Panc1 (cell line): ENCODE data around the gene NCK2. TPM values are rescaled to one million over a fixed set of nuclear protein-coding genes. Genes with fewer than 3 reads are reported as not detected.

Experiments used
- ATAC-seq: fragments of 200-7000 bp; cut with Tn5 transposase; 2 replicates; pipeline ENCODE4 v1.9.1; 2020; ENCODE audit warnings: mild to moderate bottlenecking, moderate library complexity
- BruUV-seq: library from RNA; stranded (reverse); fragments of 400-500 nt; replicated peaks from 2 replicates; lab custom pipeline; 2021; lab: Mats Ljungman, UMichigan
- CTCF ChIA-PET: fragments of 300-600 bp; sonication (Branson Sonifier 250); formaldehyde crosslinking; loops from one replicate; lab custom pipeline; 2022; ENCODE audit warnings: antibody characterized with exemption; lab: Charles Lee
- POLR2A ChIA-PET: fragments of 300-600 bp; sonication (Branson Sonifier 250); formaldehyde crosslinking; loops from one replicate; lab custom pipeline; 2022; ENCODE audit warnings: antibody characterized with exemption; lab: Charles Lee
- DNase-seq: peaks from one replicate; pipeline ENCODE4 v3.0.0-alpha.2; 2010; ENCODE audit warnings: low read depth, low spot score
- H3K27ac ChIP-seq: 2 replicates; pipeline ENCODE4 v1.5.1; 2011; ENCODE audit warnings: mild to moderate bottlenecking, low read length, inconsistent platforms
- H3K27me3 ChIP-seq: fragments of 200-500 bp; sonication (Bioruptor generic); 2 replicates; pipeline ENCODE4 v1.6.0; 2014; ENCODE audit warnings: low read length, inconsistent platforms; ENCODE audit not compliant: control insufficient read depth, insufficient read depth
- H3K36me3 ChIP-seq: fragments of 200-500 bp; sonication (Bioruptor generic); 2 replicates; pipeline ENCODE4 v1.5.1; 2014; ENCODE audit warnings: inconsistent platforms, mild to moderate bottlenecking, low read length, moderate library complexity; ENCODE audit not compliant: control insufficient read depth, insufficient read depth
- H3K4me1 ChIP-seq: 2 replicates; pipeline ENCODE4 v1.5.1; 2011; ENCODE audit warnings: inconsistent platforms, mild to moderate bottlenecking, low read length, moderate library complexity; ENCODE audit not compliant: control insufficient read depth, insufficient read depth
- H3K4me3 ChIP-seq, 2 experiments: 2 replicates each; pipeline ENCODE4 v1.5.1; 2011 to 2012; ENCODE audit warnings: low read depth in 2 of 2, low read length in 2 of 2, mild to moderate bottlenecking in 2 of 2, inconsistent platforms in 1 of 2, moderate library complexity in 1 of 2
- H3K9me3 ChIP-seq: fragments of 200-500 bp; sonication (Bioruptor generic); 2 replicates; pipeline ENCODE4 v1.5.1; 2014; ENCODE audit warnings: low read depth, mild to moderate bottlenecking, inconsistent platforms, low read length, moderate library complexity; ENCODE audit not compliant: control insufficient read depth, insufficient read depth
- POLR2AphosphoS5 ChIP-seq: IDR thresholded peaks from 2 replicates; pipeline ENCODE4 v1.6.1; 2012; ENCODE audit warnings: mild to moderate bottlenecking, low read depth, low read length, moderate library complexity
- SIN3A ChIP-seq: IDR thresholded peaks from 2 replicates; pipeline ENCODE4 v1.6.1; 2012; ENCODE audit warnings: low read depth, mild to moderate bottlenecking, low read length, moderate library complexity, borderline replicate concordance; ENCODE audit not compliant: insufficient read depth
- TCF7L2 ChIP-seq: IDR thresholded peaks from 2 replicates; pipeline ENCODE4 v1.6.1; 2011; ENCODE audit warnings: mild to moderate bottlenecking, low read depth, low read length, inconsistent platforms
- in situ Hi-C: cut with HindIII; loops from 2 replicates; pipeline ENCODE4 v1.10.0; 2016; ENCODE audit warnings: low sequenced_read_pairs, low pct_unique_long_range_greater_than_20kb
- intact Hi-C: fragments of 100-400 bp; cut with micrococcal nuclease; formaldehyde crosslinking; loops from one replicate; pipeline ENCODE4 v1.10.0; 2022; ENCODE audit not compliant: unreplicated experiment
- total RNA-seq: library from RNA; stranded (reverse); gene quantifications from one replicate; pipeline ENCODE4 v1.2.1, GENCODE V29; 2021; ENCODE audit not compliant: unreplicated experiment
- TF ChIP-seq, protein P1 (sequence below), 2 experiments: IDR thresholded peaks; 2 replicates each; pipeline ENCODE4 v1.6.1; 2011 to 2012; ENCODE audit warnings: low read depth in 2 of 2, control low read depth in 1 of 2, low read length in 1 of 2, mild to moderate bottlenecking in 1 of 2, moderate library complexity in 1 of 2; ENCODE audit not compliant: insufficient read depth in 1 of 2
- TF ChIP-seq, protein P2 (sequence below): fragments of 450-650 bp; IDR thresholded peaks from 2 replicates; pipeline ENCODE4 v1.5.1; 2017; ENCODE audit warnings: mild to moderate bottlenecking

The NCK2 gene
- total RNA-seq, 1 experiment from 2014 or later = 60.7 TPM

DNA sequence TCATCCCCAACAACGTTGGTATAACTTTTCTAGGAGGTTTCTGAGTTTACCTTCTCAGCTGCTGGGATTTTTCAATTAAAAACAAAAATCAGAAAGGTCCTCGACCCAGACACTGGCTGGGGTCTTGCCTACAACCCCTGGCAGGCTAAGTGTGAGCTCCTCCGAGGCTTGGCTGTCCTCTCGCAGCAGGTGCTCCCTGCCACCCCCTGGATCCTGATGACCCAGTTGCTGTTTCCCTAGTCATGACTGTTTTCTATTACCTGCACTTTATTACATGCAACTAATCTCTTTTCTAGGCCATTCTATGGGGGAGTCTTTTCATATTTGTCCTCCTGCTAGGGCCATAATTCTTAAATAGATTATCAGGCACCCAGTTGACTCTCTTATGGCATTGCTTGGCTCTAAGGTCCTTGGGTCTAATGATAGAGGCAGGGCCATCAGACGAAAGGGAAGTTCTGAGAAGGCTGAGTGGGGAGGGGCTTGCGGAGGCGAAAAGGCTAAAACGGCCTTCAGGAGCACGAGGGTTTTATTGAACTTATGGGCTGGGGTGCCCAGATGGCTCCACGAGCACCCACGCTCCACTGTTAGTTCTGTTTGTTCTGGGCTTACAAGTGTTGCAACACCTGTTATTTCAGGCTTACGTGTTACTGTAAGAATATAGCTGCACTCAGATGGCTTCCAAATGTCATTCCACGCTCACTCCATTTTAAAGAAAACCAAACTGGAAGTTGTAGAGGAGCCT lies 166.0 kb downstream of the NCK2 start:
- intact Hi-C loops = no loop called here
- Histone ChIP-seq H3K4me3 (no peak overlapping the region), H3K27me3 (no peaks in the 10 kb centered on the region), H3K27ac (no peak overlapping the region), H3K4me1 (no peaks in the 10 kb centered on the region), H3K36me3 (no peaks in the 10 kb centered on the region), H3K9me3 (no peaks in the 10 kb centered on the region)
- BruUV-seq = no TSS peak
- ChIA-PET CTCF (no interaction called here), POLR2A (no interaction called here)
- no peak for DNase-seq
- TF ChIP-seq POLR2AphosphoS5 = no peak
- no peak for TF ChIP-seq SIN3A
- no peak for TF ChIP-seq TCF7L2
- ATAC-seq = no peak
- in situ Hi-C loops = no loop called here

DNA sequence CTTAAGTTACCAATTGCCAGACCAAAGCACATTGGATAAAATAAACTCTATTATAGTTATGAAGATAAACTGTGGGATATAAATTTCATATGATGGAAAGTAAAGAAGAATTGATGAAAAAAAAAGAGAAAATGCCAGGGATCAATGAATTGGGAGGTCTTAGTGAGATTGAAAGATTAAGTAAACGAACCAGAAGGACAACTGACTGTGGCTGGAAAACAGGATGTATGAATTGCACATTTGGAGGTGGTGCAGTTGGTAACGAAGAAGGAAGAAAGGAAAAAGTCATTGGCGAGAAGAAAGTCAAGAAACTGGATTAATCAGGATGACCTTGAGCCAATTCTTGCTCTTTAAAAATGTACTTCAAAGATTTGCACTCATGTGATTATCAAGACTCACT lies 166.7 kb downstream of the NCK2 start:
- H3K9me3 ChIP-seq = no peaks in the 10 kb centered on the region
- no peak overlapping the region for H3K27ac ChIP-seq
- ATAC-seq = no peak
- H3K4me1 ChIP-seq = no peaks in the 10 kb centered on the region
- TF ChIP-seq POLR2AphosphoS5 (no peak), TCF7L2 (no peak), SIN3A (no peak)
- TF ChIP-seq, protein P1, sequence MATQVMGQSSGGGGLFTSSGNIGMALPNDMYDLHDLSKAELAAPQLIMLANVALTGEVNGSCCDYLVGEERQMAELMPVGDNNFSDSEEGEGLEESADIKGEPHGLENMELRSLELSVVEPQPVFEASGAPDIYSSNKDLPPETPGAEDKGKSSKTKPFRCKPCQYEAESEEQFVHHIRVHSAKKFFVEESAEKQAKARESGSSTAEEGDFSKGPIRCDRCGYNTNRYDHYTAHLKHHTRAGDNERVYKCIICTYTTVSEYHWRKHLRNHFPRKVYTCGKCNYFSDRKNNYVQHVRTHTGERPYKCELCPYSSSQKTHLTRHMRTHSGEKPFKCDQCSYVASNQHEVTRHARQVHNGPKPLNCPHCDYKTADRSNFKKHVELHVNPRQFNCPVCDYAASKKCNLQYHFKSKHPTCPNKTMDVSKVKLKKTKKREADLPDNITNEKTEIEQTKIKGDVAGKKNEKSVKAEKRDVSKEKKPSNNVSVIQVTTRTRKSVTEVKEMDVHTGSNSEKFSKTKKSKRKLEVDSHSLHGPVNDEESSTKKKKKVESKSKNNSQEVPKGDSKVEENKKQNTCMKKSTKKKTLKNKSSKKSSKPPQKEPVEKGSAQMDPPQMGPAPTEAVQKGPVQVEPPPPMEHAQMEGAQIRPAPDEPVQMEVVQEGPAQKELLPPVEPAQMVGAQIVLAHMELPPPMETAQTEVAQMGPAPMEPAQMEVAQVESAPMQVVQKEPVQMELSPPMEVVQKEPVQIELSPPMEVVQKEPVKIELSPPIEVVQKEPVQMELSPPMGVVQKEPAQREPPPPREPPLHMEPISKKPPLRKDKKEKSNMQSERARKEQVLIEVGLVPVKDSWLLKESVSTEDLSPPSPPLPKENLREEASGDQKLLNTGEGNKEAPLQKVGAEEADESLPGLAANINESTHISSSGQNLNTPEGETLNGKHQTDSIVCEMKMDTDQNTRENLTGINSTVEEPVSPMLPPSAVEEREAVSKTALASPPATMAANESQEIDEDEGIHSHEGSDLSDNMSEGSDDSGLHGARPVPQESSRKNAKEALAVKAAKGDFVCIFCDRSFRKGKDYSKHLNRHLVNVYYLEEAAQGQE (IDR thresholded peaks at IDR 0.05; ENCODE audit: insufficient read depth in 1 of 2, low read depth in 2 of 2, low read length in 1 of 2) = no peak
- TF ChIP-seq, protein P2, sequence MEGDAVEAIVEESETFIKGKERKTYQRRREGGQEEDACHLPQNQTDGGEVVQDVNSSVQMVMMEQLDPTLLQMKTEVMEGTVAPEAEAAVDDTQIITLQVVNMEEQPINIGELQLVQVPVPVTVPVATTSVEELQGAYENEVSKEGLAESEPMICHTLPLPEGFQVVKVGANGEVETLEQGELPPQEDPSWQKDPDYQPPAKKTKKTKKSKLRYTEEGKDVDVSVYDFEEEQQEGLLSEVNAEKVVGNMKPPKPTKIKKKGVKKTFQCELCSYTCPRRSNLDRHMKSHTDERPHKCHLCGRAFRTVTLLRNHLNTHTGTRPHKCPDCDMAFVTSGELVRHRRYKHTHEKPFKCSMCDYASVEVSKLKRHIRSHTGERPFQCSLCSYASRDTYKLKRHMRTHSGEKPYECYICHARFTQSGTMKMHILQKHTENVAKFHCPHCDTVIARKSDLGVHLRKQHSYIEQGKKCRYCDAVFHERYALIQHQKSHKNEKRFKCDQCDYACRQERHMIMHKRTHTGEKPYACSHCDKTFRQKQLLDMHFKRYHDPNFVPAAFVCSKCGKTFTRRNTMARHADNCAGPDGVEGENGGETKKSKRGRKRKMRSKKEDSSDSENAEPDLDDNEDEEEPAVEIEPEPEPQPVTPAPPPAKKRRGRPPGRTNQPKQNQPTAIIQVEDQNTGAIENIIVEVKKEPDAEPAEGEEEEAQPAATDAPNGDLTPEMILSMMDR = no peak
- CTCF ChIA-PET = no interaction called here
- no peaks in the 10 kb centered on the region for H3K27me3 ChIP-seq
- BruUV-seq = no TSS peak
- DNase-seq = no peak
- intact Hi-C loops (no loop called here), in situ Hi-C loops (no loop called here)
- POLR2A ChIA-PET = no interaction called here
- no peak overlapping the region for H3K4me3 ChIP-seq
- no peaks in the 10 kb centered on the region for H3K36me3 ChIP-seq

DNA sequence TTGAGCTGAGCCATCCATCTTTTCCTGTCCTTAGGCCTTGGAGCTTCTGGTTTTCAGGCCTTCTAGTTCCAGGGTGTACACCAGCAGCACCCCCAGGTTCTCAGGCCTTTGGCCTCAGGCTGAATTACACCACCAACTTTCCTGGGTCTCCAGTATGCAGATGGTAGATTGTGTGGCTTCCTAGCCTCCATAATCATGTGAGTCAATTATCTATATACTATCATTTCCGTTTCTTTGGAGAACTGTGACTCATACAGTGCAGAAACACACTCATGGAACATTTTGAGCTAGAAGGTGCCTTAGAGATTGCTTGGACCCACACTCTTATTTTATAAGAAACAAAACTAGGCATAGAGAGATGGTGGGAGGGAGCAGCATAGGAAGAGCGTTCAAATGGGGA lies 167.4 kb downstream of the NCK2 start:
- Histone ChIP-seq H3K4me3 (no peak overlapping the region), H3K4me1 (no peaks in the 10 kb centered on the region), H3K36me3 (no peaks in the 10 kb centered on the region), H3K9me3 (no peaks in the 10 kb centered on the region), H3K27ac (no peak overlapping the region), H3K27me3 (no peaks in the 10 kb centered on the region)
- ChIA-PET POLR2A (no interaction called here), CTCF (no interaction called here)
- TF ChIP-seq TCF7L2 (no peak), POLR2AphosphoS5 (no peak), SIN3A (no peak)
- TF ChIP-seq, protein P1 (IDR thresholded peaks at IDR 0.05; ENCODE audit: insufficient read depth in 1 of 2, low read depth in 2 of 2, low read length in 1 of 2) = no peak
- TF ChIP-seq, protein P2 = no peak
- intact Hi-C loops (no loop called here), in situ Hi-C loops (no loop called here)
- BruUV-seq = no TSS peak
- DNase-seq = no peak
- no peak for ATAC-seq
